Measurements from ENCODE around the gene INHBE.

INHBE gene

DNA sequence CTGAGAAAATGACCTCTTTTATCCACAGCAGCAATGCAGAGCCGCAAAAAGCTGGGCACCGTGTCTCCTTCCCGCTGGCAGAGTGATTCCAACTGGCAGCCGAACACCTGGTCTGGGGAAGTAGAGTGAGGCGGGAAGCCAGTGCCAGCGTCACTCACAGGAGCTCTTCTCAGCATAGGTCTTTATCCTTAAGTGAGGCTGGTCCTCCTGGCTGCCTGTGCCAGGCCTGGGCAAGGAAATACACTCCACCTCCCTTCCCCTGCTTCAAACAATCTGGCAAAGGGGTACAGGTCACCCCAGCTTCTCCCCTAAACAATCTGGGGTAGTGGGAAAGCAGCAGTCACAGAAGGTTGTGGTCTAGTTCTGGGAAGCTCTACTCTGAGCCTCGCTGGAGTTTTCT is 19.8 kb downstream of the INHBE start:
- in situ Hi-C loops (cut with MboI; ENCODE audit: low sequenced_read_pairs) = no loop called here

DNA sequence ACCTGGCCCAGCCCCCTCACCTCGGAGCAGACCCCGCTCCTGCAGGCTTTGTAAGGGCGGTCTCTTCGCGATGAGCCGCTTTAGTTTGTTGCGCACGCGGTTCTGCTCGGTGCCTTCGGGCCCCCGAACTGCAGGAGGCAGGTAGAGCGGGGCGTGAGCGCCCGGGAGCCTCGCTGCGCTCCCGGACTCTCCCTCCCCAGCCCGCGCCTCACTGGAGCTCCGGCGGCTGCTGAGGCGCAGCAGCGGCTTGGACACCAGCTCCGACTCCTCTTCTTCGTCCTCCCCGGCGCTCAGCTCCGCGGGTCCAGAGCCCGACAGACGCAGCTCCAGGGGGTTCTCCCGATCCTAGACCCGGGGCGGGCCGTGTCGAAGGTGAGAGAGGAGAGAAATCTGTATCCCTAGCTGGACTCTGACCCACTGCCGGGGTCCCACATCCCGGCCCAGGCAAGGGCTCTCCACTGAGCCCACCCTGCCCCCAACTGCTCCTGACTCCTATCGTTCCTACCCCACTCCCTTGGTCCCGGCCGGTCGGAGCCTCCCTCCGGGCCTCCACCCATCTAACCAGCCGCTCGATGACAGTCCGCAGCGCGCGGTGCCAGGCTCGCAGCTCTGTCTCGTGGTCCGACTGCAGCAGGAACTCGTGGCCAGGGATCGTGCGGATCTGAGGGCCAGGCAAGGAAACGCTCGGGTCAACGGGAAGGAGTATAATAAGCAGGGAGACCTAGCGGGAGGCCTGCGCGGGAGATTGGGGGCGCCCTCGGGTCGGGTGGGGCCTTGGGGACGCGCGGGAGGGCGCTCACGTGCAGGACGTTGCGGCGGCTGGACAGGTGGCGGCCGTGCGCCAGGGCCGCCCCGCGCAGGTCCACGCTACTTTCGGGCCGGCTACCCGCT is 20.4 kb downstream of the INHBE start:
- in situ Hi-C loops (cut with MboI; ENCODE audit: low sequenced_read_pairs) = no loop called here

DNA sequence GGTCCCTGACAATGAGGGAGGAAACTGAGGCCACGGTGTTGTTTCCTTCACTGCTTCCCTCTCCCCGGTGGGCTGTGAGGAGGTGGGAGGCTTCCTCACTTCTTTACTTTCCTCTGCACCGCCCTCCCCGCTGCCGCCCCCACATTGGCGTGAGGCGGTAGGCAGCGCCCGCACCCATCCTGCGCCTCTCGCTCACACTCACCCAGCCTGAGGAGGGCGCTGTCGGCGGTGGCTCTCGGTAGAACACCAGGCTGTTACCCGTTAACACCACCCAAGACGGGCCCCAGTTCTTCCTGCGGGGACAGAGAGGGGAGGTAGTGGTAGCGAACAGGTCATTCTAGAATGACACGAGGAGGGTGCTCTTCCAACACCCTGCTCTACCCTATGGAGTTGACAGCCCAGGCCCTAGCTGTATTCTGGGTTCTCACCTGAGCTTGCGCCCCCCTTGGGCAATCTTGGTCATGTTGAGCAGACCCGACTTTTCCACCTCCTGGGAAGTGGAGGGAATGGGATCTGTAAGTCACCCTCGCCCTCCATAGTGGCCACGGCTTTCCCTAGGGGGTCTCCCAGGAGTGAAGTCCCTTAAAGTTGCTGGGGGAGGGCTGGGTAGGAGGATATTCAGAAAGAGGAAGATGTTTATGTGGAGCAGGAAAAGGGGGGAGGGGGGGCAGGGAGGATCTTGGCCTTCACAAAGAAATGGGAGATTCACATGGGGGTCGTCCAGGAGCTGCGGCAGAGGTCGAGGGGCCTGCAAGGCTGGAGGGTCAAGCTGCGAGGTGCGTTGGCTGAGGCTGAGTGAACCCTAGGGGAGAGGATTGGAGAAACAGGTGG is 21.3 kb downstream of the INHBE start:
- in situ Hi-C loops (cut with MboI; ENCODE audit: low sequenced_read_pairs) = no loop called here

DNA sequence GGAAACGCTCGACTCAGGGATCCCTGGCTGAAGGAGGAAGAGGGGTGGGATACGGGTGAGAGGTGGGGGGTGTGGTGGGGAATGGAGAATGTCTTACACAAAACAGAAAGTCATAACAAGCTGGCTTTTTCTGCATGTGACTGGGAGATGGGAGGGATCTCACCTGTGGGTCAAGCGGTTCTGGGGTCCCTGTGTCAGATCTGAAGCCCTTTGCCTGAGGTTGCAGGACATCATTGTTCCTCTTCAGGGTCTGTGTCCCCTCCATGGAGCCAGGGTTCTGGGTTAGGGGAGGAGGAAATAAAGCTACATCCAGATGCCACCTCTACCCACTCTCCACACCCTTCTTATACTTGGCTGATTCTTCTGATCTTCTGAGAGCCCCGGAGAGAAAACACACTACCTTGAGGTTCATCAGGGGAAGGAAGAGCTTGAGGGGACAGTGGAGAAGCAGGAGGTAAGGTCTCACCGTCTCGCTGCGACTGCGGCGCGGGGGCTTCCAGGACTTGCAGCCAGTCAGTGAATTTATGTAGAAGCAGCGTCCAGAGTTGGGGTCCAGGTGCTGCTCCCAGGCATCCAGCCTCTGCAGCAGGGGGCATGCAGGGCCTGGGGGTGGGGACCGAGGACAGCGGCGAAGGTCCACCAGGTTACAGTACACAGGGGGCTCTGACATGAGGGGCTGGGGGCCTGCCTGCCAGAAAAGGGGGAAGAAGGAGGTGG is 22.0 kb downstream of the INHBE start:
- in situ Hi-C loops (cut with MboI; ENCODE audit: low sequenced_read_pairs) = no loop called here

DNA sequence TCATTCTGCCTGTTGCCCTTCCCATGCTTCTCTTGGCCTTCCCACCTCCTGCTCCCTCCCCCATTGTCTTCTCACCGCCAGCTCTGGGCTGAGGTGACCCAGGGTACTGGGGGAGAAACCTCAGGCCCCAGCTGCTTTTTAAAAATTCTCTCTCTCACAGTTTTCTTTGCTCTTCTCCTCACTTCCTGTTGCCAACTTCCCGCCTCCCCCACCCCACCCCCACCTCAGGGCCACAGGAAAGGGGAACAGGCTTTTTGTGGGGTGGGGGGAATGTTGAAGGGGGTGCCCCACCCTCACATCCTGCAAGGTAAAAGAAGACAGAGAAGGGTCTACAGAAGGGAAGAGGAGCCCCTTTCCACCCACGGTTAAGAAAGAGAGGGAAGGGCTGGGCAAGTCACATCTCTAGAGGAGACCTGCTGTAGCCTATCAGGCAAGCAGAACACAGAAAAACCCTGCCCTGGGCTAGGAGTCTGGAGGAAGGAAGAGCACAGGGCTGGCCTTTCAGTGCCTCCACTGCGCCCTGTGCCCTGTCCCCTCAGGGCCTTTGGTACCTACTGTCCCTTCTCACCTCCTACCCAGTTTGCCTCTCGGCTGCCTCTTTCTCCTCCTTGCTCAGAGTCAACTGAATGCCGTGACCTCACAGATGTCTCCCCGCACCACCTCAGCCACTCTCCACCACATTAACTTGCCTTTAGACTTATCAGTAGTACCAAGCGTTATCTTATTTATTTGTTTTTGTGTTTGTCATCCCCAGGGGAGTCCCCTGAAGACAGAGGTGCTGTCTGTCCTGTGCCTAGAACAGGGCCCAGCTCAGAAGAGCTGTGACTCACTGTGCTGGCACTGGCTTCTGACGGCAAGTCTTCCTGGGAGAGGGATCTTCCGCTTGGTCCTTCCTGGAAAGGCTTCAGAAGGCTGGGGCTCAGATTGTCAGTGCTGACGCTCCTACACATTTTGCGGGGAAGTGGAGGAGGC is 22.9 kb downstream of the INHBE start:
- in situ Hi-C loops (cut with MboI; ENCODE audit: low sequenced_read_pairs) = no loop called here

DNA sequence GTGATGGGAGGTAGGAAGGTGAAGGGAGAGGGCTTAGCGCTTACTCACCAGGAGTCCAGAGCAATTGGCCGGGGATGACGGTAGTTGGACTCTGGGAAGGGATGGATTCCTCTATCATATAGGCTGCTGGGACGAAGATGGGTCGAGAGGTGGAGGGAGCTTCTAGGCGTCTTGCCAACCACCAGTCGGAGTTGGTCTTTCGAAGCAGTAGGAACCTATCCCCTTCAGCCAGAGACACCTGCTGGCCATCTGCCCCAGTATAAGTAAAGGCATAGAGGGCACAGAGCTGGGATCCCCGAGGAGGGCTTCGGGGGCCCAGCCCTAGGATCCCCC is 23.9 kb downstream of the INHBE start:
- in situ Hi-C loops (cut with MboI; ENCODE audit: low sequenced_read_pairs) = no loop called here

DNA sequence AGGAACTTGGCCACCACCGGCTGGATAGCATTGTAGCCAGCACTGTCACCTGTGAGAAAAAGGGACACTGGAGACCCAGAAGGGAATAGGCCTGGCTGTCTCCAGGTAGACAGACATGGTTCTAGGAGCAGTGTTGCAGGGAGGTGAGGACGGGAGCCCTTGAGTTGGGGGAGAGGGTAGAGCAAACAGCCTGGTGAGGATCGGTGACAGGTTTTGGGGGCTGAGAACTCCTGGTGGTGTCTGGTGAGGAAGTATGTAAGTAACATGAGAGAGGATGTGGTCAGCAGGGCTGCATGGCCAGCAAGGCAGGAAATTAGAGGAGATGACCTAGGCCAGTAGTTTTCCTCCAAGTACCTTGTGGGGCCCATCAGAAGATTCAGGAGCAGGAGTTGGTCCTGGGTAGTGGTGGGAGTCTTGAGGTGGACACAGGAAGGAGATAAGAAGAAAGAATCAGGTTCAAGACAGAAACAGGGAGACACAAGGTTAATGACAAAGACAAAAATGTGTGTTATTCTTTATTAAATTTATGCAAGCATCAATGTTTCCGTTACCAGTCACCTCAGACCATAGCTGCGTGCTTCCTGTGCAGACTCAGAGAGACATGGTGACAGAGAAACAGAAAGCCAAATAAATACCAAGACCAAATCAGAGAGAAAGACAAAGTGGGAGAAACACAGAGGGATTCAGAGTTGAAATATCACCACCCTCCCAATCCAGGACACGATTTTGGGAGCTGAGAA is 24.4 kb downstream of the INHBE start, which contains the start of gene ARHGAP9:
Gene ARHGAP9, minus strand, starts transcription at position 491 of the 740 bp plus-strand sequence. Its CDS starts 460 bp downstream, at position 31.
- in situ Hi-C loops (cut with MboI; ENCODE audit: low sequenced_read_pairs) = no loop called here

DNA sequence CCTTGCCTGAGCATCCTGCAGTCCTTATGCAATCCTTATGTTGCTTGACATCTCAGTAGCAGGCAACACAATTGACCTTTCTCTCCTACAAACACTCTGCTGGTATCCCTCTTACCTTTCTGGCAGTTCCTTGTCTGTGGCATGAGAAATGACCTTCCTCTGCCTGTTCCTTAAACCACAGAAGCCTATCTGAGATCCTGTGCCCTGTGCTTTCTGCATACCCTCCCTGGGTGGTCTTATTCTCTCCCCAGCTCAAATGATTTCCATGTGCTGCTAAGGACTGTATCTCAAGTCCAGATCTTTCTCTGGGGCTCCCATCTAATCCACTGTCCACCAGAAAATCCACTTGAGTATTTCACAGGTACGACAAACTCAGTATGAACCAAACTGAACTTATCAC is 26.6 kb downstream of the INHBE start:
- in situ Hi-C loops (cut with MboI; ENCODE audit: low sequenced_read_pairs) = no loop called here

DNA sequence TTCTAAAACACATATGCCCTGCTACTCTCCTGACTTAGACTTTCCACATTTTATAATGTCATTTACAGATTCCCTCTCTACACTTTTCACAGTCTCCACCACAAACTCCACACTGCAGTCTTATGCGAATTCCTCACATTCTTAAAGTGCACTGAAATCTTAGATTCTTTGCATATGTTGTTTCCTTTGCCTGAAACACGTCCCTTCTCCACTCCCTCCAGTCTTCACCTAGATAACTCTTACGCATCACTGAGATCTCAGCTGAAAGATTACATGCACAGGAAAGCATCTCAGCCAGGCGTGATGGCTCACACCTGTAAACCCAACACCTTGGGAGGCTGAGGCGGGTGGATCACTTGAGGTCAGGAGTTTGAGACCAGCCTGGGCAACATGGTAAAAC is 28.4 kb downstream of the INHBE start:
- in situ Hi-C loops (cut with MboI; ENCODE audit: low sequenced_read_pairs) = no loop called here

DNA sequence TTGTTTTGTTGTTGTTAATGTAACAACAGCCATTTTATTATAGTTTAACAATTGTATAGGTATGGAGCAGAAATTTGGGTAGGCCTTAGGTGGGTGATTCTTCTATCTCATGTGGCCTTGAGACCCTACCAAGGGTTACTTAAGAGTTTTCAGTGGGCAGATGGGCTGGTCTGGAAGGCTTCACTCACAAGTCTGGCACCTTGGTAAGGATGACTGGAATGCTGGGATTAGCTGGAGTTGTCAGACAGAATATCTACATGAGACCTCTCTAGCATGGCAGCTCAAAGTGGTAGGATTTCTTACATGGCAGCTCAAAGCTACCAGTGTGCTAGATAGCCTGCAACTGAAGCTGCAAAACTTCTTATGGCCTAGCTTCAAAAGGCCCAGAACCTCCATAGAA is 30.6 kb downstream of the INHBE start:
- in situ Hi-C loops (cut with MboI; ENCODE audit: low sequenced_read_pairs) = no loop called here

DNA sequence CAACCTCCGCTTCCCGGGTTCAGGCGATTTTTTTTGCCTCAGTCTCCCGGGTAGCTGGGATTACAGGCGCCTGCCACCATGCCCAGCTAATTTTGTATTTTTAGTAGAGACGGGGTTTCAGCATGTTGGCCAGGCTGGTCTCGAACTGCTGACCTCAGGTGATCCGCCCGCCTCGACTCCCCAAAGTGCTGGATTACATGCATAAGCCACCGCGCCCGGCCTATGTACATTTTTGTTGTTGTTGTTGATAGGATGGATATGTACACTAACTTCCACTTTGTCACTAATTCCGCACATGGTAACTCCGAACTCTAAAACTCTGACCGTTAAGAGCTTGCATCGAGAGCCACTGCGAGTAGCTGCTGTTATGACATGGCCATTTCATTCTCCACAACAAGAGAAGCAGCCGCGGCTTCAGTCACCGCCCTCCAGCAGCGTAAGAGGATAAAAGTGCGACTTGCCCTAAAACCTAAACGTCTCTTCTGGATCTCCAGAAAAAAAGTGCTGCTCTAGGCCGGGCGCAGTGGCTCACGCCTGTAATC is 32.0 kb downstream of the INHBE start:
- in situ Hi-C loops (cut with MboI; ENCODE audit: low sequenced_read_pairs) = no loop called here

DNA sequence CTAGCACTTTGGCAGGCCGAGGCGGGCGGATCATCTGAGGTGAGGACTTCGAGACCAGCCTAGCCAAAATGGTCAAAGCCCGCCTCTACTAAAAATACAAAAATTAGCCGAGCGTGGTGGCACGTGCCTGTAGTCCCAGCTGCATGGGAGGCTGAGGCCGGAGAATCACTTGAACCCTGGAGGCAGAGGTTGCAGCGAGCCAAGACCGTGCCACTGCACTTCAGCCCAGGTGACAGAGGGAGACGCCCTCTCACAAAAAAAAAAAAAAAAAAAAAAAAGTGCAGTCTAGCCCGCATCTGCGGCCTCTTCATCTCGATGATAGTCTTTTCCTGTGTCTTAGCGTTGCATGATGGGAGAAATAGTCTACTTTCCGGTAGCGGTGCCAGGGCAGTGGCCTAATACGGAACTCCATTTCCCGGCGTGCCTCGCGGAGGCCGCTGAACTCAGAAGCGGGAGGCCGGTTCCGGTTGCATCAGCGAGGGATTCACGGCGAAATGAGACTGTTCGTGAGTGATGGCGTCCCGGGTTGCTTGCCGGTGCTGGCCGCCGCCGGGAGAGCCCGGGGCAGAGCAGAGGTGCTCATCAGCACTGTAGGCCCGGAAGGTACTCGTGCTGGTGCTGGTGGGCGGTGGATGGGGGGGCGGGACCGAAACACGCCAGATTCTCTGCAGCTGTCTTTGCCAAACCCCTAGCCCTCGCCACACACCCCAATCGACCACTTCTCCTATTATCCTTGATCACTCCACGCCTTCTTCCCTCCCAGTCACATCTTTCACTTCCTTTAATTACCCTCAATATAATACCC is 32.7 kb downstream of the INHBE start, which contains the start of gene MARS1:
Gene MARS1, plus strand, starts transcription at position 472 of the 805 bp plus-strand sequence. Its CDS starts 23 bp downstream, at position 495.
- in situ Hi-C loops (cut with MboI; ENCODE audit: low sequenced_read_pairs) = no loop called here

DNA sequence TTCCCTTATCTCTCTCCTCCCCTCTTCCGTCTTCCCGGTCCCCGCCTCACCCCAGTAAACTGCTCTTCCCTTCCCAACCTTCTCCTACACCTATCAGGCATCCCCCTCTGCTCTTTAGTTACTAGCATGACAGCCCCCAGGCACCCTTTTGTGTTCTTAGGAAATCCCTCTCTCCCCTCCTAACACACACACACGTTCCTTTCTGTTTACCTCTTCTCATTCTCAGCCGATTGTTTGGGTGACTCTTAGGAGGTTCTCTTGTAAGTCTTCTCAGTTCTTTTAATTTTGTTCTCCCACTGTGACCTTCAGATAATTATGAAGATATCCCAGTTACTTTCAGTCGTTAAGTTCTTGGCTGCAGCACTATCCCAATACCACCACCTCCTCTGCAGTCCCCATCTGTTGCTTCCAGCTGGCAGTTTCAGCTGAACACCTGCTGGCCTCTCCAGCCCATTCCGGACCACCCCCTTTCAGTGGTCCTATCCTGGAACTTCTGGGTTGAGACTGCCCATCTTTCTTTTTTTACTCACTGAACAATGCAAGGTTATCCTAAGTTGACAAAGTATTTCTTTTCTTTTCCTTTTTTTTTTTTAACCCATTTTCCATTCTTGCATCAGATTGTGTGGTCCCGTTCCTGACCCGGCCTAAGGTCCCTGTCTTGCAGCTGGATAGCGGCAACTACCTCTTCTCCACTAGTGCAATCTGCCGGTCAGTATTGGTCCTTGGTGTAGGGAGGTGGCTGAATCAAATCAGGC is 33.5 kb downstream of the INHBE start:
- in situ Hi-C loops (cut with MboI; ENCODE audit: low sequenced_read_pairs) = no loop called here

DNA sequence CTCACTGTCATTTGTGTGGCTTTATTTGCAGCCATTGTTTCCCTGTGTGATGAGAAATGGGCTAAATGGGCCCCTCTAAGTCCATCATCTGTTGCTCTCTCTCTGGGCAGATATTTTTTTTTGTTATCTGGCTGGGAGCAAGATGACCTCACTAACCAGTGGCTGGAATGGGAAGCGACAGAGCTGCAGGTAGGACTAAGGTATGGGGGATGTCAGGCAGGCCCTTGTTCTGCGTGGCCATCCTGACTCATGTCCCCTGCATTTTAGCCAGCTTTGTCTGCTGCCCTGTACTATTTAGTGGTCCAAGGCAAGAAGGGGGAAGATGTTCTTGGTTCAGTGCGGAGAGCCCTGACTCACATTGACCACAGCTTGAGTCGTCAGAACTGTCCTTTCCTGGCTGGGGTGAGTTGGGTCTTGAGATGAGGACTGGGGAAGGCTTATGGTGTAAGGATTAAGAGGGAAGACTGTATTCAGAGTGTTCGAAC is 34.1 kb downstream of the INHBE start:
- in situ Hi-C loops (cut with MboI; ENCODE audit: low sequenced_read_pairs) = no loop called here

DNA sequence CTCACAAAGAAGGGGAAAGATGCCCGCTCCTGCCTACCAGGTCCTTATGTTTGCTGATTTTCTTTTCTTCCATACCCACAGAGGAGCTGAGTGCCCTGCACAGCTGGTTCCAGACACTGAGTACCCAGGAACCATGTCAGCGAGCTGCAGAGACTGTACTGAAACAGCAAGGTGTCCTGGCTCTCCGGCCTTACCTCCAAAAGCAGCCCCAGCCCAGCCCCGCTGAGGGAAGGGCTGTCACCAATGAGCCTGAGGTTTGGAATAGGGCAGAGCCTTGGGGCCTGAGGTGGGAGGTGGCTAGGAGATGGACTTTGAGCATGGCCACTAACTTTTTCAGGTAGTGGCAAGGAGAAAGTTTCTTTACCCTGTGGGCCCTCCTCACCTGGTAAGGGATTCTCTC is 35.0 kb downstream of the INHBE start:
- in situ Hi-C loops (cut with MboI; ENCODE audit: low sequenced_read_pairs) = no loop called here

DNA sequence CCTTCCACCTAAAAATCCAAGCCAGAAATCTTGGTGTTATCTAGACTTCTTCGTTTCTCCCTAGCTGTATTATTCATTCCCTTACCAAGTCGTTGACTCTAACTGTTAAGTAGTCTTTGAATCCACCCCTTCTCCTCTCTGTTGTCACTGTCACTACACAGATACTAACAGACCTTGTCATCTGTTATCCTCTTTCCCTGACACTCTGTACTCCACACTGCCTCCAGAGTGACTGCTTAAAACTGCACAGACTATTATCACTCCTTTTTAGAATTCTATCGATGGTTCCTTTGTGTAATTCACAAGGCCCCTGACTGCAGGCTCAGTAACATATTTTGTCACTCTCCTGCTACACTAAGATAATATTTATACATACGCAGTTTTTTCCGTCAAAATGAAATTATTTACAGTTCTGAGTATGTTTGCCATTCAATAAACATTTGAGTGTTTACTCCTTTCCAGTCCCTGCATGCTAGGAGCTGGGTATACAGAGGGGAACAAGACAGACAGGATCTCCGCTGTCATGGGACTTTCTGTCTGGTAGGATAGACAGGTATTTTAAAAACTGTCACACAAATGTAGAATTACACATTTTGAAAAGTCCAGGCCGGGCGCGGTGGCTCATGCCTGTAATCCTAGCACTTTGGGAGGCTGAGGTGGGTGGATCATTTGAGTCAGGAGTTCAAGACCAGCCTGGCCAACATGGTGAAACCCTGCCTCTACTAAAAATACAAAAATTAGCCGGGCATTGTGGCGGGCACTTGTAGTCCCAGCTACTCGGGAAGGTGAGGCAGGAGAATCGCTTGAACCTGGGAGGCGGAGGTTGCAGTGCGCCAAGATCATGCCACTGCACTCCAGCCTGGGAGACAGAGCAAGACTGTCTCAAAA is 36.5 kb downstream of the INHBE start:
- in situ Hi-C loops (cut with MboI; ENCODE audit: low sequenced_read_pairs) = no loop called here
